HG03064 (cell line): ENCODE data around the gene HOTAIR.

Experiments
- ATAC-seq: cut with Tn5 transposase; IDR thresholded peaks from one replicate; pipeline ENCODE4 v1.9.1; 2021; ENCODE audit warnings: low read depth; ENCODE audit not compliant: unreplicated experiment

HOTAIR gene

DNA sequence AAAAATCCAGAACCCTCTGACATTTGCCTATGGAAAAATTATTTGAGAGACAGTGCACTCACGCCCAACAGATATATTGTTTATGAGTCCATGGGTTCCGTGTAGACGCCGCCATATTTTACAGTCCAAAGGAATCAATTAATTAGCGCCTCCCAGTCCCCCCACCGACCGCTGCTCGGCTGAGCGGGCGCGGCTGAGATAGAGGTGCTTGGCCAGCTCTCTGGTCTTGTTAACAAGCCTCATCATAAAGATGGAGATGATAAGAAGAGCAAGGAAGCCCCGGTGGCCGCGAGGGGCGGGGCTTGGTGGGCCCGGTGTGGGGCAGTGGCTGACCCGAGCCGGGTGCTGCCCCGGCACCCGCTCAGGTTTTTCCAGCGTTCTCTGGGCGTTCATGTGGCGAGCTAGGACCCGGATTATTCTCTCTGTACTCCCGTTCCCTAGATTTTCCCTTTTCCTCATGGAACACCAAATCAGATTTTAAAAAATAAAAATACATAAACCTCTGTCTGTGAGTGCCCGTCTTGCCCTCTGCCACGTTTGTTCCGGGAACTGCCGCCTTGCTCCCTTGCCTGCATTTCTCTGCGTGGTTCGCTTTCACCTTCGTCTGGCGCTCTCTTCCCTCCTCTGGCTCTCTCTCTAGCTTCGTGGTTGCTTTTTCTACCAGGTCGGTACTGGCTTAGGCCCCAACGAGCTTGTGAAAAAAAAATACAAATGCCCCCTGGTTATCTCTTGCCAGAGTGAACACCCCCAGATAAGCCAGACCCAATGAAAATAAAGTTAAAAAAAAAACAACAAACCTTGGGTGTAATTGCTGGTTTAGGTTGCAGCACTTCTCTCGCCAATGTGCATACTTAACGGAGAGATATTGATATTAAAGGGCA is 11.1 kb downstream of the HOTAIR start:
- no peak for ATAC-seq

GRCh38 chr12:53963005-53963404 is 11.7 kb downstream of the HOTAIR start:
- no peak for ATAC-seq

- no peak for ATAC-seq
These were observed 13.6 kb downstream of the HOTAIR start for GRCh38 chr12:53961025-53961761.

DNA sequence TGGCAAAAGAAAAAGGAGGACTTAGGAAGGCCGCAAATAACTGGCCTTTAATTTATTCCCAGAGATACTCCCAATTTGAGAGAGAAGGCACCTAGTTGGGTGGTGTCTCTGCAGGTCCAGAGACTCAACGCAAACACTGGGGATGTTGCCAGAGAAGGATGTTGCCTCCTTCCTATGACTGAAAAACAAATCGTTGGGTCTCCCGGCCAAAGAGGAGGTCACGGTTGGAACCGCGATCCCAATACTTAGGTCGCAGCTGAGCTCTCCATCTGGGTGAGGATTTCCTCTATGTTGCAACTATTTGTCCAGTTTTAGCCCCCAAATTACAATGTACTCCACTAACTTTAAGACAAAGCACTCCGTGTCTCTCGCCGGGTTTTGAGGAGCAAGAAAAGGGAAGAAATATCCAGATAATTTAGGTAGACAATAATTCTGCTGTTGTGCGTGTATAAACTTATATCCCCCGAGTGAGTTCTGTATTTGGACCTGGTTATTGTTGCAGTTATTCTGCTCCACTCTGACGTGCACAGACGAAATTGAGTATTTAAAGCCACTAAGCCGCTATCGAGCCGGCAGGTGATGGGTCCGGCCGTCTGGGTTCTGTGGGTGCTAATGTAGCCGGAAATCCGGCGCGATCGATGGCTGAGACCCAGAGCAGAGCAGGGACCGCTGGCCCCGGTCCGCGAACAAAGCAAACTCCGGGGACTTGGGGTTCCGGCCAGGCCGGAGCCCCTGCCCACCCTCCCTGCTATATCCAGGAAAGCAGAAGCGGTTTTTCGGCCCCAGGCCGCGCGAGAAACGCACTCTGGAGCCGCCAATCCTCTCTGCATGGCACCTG is 14.3 kb downstream of the HOTAIR start:
- no peak for ATAC-seq

- ATAC-seq: no peak
These were observed 15.4 kb downstream of the HOTAIR start for GRCh38 chr12:53959314-53959713.

DNA sequence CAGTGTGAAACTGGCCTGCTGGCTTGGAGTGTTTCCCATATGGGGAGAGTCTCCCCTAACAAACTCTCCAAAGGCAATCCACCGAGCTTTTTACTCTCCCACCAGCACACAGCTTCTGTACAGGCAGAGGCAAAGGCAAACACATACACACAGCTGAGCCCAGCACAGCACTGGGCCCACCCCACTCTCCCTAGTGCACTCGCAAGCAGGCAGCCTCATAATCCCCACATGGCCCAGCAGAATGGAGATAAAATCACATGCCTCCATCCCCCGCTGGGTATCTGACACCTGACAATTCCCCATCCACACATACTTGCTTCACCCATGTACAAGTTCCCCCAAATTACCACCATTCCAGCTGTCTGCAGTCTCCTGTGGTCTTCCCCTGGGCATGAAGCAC is 16.6 kb downstream of the HOTAIR start:
- no peak for ATAC-seq

DNA sequence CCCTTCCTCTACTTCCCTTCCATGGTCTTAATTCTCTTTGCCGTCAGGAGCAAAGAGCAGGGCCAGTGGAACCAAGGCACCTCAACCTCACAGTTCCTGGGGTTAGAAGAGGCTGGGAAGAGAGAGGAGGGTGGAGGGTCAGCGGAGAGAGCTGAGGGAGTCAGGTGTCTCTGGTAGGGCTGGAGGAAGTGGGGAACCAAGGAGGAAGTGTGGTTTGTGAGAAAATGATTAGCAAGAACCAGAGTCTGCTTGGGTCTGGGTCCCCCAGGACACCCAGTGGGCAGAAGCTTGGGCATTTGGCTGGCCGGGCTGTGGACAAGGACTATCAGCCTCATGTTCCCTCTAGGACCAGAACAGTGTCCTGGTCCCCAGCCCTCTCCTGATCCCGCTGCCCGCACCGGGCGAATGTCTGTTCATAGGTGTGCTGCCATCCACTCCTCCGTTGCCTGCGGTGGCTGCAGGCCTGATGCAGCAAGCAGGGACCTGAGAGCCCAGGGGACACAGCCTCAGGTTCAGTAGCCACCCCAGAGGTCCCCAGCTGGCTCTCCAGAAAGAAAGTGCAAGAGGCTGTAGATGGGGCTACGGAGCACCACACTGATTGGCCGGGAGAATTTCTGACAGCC is 17.7 kb downstream of the HOTAIR start:
- ATAC-seq: no peak

DNA sequence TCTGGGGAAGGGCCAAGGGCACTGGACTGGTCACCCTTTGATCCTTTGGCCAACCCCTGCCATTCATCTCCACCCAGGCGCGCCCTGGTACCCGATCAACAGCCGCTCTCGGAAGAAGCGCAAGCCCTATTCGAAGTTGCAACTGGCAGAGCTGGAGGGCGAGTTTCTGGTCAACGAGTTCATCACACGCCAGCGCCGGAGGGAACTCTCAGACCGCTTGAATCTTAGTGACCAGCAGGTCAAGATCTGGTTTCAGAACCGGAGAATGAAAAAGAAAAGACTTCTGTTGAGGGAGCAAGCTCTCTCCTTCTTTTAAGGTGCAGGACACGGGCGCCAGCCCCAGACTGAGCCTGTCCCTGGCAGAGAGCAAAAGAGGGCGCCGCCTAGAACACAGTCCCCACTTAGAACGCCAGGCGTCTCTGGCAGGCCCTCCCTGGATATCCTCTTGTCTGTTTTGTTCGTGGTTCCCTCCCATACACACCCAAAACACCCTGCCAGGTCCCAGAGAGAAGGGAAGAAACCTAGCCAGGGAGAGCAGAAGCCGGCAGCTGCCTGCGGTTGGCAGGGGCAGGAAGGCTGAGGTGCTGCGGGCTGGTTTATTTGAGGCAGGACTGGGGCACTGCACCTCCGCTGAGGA is 18.4 kb downstream of the HOTAIR start:
- ATAC-seq: no peak

DNA sequence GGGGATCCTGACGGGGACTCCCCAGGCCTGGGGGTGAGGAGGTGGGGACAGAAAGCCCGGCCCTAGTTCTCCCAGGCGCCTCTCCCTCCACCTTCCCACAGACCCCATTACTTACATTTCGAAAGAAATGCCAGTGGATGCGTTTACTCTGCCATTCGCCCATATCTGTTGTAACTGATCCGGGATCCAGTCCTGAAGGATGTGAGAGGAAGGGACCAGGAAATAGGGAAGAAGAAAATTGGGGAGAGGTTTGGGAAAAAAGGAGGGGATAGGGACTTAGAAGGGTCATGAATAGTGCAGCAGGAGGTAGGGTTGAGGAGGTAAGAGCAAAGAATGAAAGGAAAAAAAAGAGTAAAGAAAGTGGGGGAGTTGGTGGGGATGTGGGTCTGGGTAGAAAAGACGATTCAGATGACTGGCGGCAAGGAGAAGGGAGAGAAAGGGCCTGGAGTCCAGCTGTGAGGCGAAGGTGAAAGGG is 18.9 kb downstream of the HOTAIR start:
- ATAC-seq: no peak

- no peak for ATAC-seq
These were observed 19.5 kb downstream of the HOTAIR start for GRCh38 chr12:53955036-53955775.

DNA sequence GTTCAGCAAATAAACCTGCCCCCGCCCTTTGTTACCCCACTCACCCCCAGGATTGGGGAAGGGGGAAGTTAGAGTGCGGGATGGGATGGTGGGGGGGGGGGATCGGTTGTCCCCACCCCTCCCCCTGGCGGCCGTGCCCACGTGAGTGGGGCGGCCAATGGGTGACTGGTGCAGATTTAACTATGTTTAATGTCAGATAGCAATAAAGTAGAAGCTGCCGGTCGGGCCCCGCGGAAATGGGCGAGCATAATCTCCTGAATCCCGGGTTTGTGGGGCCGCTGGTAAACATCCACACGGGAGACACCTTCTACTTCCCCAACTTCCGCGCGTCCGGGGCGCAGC is 20.1 kb downstream of the HOTAIR start, which contains the start of gene HOXC12:
TSS of gene HOXC12 (plus strand) at position 210 of the 342 bp plus-strand sequence. CDS start at position 237, 27 bp downstream.
- ATAC-seq: no peak

DNA sequence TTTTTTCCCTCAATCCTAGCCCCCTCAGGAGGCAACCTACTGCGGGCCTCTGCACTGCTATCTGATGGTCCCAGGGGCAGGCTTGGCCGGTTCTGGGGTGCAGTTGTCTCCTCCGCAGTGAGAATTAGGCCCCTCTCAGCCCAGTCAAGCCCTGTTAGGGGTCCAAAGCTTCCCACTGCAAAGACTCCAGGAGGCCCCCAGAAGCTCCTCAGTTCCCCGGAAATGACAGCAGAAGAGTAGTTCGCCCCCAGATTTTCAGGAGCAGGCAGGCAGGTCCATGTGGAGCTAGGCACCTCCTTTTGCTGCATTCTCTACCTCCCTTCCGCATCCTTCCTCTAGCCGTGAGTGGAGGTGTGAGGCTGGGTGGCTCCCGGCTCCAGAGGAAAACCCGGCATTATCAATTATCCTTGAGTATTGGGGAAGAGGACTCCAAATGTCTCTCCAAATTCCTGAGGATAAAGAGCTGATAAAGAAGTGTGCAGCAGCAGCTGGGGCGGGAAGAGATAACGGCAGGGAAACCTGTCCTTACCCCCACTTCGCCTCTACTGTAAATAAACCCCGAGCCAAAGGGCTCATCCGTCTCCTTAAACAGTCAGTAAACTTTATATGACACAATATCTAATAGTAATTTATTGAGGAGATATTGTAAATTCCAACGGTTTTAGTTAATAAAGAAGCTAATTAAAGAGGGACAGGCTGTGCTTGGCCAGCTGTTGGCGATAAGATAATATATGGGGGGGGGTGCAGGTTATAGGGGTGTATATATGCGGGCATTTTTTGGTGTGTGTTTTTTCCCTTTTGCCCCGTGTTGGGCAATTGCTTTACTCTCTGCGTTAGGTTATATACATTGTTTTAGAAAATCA is 20.7 kb downstream of the HOTAIR start:
- no peak for ATAC-seq

DNA sequence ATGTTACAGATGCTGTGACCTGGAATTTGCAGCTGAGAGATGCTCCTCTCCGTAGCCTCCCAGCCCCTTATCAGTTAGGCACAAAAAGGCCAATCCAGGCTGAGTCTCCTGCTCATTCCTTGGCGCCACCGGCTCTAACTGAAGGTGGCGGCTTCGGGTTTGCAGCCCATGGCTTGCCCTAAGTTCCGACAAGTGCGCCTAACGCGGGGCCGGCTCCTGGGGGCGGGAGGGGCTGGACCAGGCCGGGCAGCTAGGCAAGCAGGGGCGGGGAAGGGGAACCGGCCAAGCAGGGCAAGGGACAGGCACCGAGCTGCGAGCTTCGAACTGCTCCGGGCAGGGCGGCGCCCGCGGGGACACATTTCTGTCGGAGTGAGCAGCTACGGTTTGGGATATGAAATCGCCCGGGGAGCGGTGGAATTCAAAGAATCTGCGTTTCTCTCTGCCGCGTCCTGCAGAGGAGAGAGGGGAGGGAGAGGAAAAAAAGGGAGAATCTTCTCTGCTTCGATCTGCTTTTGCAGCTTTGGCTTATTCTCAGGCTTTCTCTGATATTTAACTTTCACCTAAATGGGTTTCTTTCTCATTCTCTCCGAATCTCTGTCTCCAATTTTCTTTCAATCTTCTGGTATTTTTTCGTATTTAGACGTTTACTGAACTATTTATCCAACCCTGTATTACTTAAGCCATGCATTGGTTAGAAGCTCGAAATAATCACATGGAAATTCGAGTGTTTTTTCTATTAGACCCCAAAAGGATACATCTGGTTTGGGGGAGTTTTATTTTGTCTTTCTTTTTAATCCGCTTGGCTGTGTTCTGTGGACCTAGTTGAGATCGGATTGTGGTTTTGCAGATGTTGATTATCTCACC is 21.7 kb downstream of the HOTAIR start:
- ATAC-seq: no peak

DNA sequence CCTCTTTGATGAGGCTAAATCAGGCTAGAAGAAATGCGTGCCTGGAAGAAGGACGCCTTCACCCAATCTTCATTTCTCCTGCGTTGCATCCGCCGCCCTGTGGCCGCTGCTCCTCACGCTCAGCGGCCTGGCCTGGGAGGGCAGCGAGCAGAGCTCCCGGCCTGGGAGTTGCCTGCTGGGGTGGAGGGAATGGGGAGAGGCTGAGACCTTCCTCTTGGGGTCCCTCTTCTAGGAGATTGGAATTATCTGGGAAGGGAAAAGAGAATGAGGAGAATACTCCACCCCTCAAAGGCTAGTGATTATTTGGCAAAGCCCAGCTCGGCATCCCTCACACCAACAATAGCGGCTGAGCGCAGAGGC is 22.4 kb downstream of the HOTAIR start:
- ATAC-seq: no peak

DNA sequence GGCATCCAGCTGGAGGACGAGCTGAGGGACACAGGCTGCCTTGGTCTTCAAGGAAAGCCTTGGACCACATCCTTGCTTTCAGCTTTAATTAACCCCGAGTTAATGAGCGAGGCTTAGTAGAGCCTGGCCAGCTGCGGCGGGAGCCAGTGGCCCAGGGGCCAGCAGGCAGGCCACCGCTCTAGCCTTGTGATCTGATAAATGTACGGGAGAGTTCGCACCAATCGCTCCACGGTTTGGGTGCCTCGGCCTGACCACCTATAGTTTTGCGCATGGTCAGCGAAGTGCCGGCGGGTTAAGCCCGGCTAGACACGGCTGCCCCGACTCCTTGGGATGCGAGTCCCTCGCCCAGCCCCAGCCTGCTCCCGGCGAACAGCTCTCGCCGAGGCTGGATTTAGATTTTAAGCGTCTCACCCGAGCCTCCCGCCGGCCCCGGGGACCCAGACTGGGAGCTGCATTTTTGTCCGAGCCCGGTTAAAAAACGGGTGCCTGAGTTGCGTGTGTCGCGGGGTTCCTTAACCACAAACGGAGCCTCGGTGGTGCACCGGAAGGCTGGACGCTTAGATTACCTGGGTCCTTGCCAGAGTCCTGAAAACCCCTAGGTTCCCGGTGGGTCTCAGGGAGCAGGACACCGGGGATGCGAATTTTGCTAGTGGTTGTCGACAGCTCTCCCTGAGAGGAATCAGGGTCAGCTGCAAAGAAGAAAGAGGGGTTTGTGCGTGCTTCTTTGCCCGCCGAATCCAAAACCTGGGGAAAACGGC is 23.0 kb downstream of the HOTAIR start:
- no peak for ATAC-seq

- ATAC-seq: no peak
These were observed 23.8 kb downstream of the HOTAIR start for GRCh38 chr12:53950789-53951576.
